Activated CD4-positive, alpha-beta T cell treated with anti-CD3 and anti-CD28 coated beads, Interleukin-2, amount 10 ng/mL, durations not matched to agents 7 days and 5 days (primary cell): ENCODE data around the gene CNTNAP2. TPM values are rescaled to one million over a fixed set of nuclear protein-coding genes. Genes with fewer than 3 reads are reported as not detected.
"Not testable (repeated sequence)": the region's sequence is repeated elsewhere in the genome, so short reads cannot be mapped to it uniquely, and the experiment has no call there.

Experiments used
- CTCF ChIA-PET: fragments of 350-600 bp; sonication (Branson Sonifier 250); formaldehyde crosslinking; loops from one replicate; lab custom pipeline; 2021; ENCODE audit warnings: antibody characterized with exemption; lab: Charles Lee
- POLR2A ChIA-PET: fragments of 350-600 bp; sonication (Branson Sonifier 250); formaldehyde crosslinking; loops from one replicate; lab custom pipeline; 2021; ENCODE audit warnings: antibody characterized with exemption; lab: Charles Lee
- DNase-seq: peaks from one replicate; pipeline ENCODE4 v3.0.0-alpha.2; 2020
- H3K27ac Mint-ChIP-seq: one replicate; pipeline ENCODE4 v1.8.0; 2021; ENCODE audit warnings: mild to moderate bottlenecking, moderate library complexity, mixed read lengths
- H3K27me3 Mint-ChIP-seq: one replicate; pipeline ENCODE4 v1.8.0; 2021; ENCODE audit warnings: mixed read lengths
- H3K36me3 Mint-ChIP-seq: one replicate; pipeline ENCODE4 v1.8.0; 2021; ENCODE audit warnings: low read depth, mixed read lengths
- H3K4me1 Mint-ChIP-seq: one replicate; pipeline ENCODE4 v1.8.0; 2021; ENCODE audit warnings: mixed read lengths
- H3K4me3 Mint-ChIP-seq: one replicate; pipeline ENCODE4 v1.8.0; 2021; ENCODE audit warnings: mild to moderate bottlenecking, moderate library complexity, mixed read lengths
- H3K9me3 Mint-ChIP-seq: one replicate; pipeline ENCODE4 v1.8.0; 2021; ENCODE audit warnings: mixed read lengths
- total RNA-seq, 2 experiments: library from RNA; stranded (reverse); gene quantifications; one replicate each; pipeline ENCODE4 v1.2.3, GENCODE V29; 2021

CNTNAP2 gene
- total RNA-seq, 2 experiments from 2014 or later: not detected

DNA sequence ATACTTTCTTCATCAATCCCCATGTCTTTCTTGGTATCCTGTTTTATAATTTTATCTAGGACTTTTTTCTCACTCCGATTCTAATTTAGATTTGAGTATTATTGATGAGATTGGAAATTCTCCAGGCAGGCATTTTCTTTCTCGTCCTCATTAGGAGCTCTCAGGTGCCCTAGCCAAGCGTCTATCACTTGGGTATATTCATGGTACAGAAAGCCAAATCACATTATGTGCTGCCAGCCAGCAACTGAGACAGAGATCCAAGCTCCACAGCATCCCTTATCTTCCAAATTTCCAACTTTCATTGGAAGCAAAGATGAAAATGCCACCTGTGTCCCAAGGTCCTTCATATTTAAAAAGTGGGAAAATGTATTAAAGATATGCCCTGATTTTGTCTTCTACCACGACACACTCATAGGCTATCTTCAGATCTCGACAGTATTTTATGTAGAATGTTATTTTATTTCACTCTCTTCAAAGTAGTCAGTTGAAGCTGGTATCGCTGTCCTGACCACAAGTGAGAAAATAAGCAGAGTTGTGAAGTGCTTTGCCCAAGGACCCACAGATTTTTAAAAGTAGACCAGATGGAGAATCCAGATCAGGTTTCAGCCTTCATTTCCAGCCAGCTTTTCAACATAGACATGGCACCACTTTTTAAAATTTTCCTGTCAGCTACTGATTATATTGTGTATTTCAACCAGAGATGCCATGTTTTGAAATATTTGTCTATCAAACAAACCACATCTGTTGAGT is 773.4 kb downstream of the CNTNAP2 start:
- no peak overlapping the region for H3K4me3 Mint-ChIP-seq
- DNase-seq: no peak
- POLR2A ChIA-PET: no interaction called here

DNA sequence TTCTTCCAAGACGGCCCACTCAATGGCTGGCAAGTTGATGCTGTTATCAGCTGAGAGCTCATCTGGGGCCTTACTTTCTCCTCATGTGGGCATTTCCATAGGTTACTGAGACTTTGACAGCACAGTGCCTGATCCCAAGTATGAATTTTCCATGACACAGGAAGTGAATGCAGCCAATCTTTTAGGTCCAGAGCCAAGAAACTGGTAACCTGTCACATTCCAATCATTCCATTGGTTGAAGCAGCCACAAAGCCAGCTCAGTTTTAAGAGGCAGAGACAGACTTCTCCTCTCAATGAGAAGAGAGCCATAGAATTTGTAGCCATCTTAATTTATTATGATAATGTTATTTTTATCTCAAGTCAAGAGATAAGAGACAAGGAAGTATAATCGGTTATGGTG is 775.5 kb downstream of the CNTNAP2 start:
- ChIA-PET POLR2A (no interaction called here), CTCF (interaction anchor here (0.6 kb wide), 1 partner anchor 21 kb away, joined by 3 read pairs; no protein-coding TSS in a partner anchor)
- no peak overlapping the region for H3K27ac Mint-ChIP-seq
- H3K4me1 Mint-ChIP-seq: no peaks in the 10 kb centered on the region
- no peaks in the 10 kb centered on the region for H3K9me3 Mint-ChIP-seq
- no peak overlapping the region for H3K4me3 Mint-ChIP-seq
- DNase-seq: no peak
- no peaks in the 10 kb centered on the region for H3K27me3 Mint-ChIP-seq
- no peaks in the 10 kb centered on the region for H3K36me3 Mint-ChIP-seq

More for the DNA sequence above, 773.4 kb downstream of the CNTNAP2 start:
- H3K27me3 Mint-ChIP-seq: no peaks in the 10 kb centered on the region
- no peak overlapping the region for H3K27ac Mint-ChIP-seq
- CTCF ChIA-PET: no interaction called here
- no peaks in the 10 kb centered on the region for H3K4me1 Mint-ChIP-seq
- H3K9me3 Mint-ChIP-seq: no peaks in the 10 kb centered on the region
- H3K36me3 Mint-ChIP-seq: no peaks in the 10 kb centered on the region

DNA sequence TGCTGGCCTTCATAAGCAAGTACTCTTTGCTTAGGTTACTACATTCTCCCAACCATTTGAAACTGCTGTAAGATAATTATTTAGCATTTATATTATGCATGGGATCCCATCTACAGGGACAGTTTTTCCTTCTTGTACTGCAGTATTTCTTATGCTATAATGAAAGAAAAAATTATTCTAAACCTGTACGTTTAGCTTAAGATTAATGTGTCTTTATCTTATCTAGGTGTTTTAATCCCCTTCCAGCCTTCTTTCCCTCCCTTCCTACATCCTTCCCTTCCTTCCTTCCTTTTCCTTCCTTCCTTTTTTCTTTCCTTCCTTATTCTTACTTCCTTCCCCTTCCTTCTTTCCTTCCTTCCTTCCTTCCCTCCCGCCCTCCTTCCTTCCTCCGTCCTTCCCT is 778.3 kb downstream of the CNTNAP2 start:
- Mint-ChIP-seq H3K27me3 (no peaks in the 10 kb centered on the region), H3K4me1 (no peaks in the 10 kb centered on the region), H3K9me3 (no peaks in the 10 kb centered on the region), H3K27ac (no peak overlapping the region), H3K4me3 (no peak overlapping the region), H3K36me3 (no peaks in the 10 kb centered on the region)
- ChIA-PET POLR2A (no interaction called here), CTCF (no interaction called here)
- DNase-seq: no peak

DNA sequence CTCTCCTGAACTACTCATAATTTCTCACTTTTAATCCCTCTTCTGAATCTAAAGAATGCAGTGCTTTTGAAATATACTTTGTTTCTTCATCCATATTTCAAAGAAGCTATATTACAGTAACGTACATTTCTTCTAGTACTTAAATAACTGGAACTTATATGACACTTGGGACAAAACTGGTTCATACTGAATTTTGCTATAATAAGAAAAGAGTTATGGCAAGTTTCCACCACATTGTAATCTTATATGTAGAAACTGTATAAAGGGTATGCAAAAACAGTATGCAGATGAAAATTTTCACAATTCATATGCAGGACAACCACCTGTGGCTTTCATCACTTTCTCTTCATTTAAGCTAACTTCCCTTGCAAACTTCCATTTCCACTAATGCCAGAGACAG is 785.7 kb downstream of the CNTNAP2 start:
- POLR2A ChIA-PET: no interaction called here
- no peak overlapping the region for H3K27ac Mint-ChIP-seq
- peaks cover 3% of the 10 kb centered on the region for H3K9me3 Mint-ChIP-seq
- DNase-seq: no peak
- H3K4me3 Mint-ChIP-seq: no peak overlapping the region
- H3K4me1 Mint-ChIP-seq: no peaks in the 10 kb centered on the region
- H3K27me3 Mint-ChIP-seq: no peaks in the 10 kb centered on the region
- CTCF ChIA-PET: interaction anchor here (0.6 kb wide), 1 partner anchor 860 kb away, joined by 4 read pairs; no protein-coding TSS in a partner anchor
- no peaks in the 10 kb centered on the region for H3K36me3 Mint-ChIP-seq

DNA sequence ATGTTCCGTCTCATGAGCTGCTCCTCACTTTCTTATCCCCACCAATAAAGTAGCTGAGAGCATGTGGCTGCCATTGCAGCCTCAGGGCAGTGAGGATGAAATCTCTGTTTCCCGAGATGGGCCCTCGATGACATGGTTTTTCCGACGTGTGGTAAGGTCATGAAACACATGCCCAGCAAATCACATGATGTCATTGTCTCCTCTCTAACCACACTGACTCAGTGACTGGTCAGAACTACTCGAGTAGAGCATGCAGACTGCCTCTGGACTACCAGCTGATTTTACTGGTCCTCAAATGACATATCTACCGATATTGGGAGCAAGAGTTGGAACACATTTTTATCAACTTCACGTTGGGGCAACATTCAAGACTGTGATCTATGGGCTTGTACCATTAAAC is 786.1 kb downstream of the CNTNAP2 start:
- H3K9me3 Mint-ChIP-seq: peaks cover 3% of the 10 kb centered on the region
- POLR2A ChIA-PET: no interaction called here
- no peak overlapping the region for H3K4me3 Mint-ChIP-seq
- no peak overlapping the region for H3K27ac Mint-ChIP-seq
- CTCF ChIA-PET: interaction anchor here (0.6 kb wide), 1 partner anchor 859 kb away, joined by 4 read pairs; no protein-coding TSS in a partner anchor
- H3K4me1 Mint-ChIP-seq: no peaks in the 10 kb centered on the region
- no peaks in the 10 kb centered on the region for H3K27me3 Mint-ChIP-seq
- H3K36me3 Mint-ChIP-seq: no peaks in the 10 kb centered on the region
- no peak for DNase-seq

DNA sequence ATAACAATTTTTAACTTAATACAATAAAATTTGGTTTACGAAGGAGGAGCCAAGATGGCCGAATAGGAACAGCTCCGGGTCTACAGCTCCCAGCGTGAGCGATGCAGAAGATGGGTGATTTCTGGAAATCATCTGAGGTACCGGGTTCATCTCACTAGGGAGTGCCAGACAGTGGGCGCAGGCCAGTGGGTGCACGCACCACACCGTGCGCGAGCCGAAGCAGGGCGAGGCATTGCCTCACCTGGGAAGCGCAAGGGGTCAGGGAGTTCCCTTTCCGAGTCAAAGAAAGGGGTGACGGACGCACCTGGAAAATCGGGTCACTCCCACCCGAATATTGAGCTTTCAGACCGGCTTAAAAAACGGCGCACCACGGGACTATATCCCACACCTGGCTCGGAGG is 789.1 kb downstream of the CNTNAP2 start:
- H3K27me3 Mint-ChIP-seq, H3K4me3 Mint-ChIP-seq, H3K27ac Mint-ChIP-seq, H3K4me1 Mint-ChIP-seq, CTCF ChIA-PET, POLR2A ChIA-PET, H3K9me3 Mint-ChIP-seq, H3K36me3 Mint-ChIP-seq, DNase-seq: not testable (repeated sequence)

DNA sequence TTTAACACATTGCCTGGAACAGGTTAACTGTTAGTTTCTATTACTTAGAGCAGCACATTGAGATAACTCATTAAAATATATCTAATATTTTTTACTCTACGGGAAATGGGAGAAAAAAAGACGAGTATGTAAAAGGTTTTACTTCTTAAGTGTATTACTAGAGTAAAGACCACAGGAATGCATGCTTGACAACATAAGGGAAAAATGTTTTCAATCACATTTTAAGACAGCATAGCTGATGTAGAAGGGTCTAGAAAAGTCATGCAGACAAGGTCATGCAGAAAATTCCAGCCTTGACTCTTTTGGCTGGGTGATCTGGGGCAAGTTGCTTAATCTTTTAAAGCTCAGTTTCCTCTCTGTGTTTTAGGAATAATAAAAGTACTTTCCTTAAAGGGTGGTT is 806.2 kb downstream of the CNTNAP2 start:
- no peak overlapping the region for H3K27ac Mint-ChIP-seq

DNA sequence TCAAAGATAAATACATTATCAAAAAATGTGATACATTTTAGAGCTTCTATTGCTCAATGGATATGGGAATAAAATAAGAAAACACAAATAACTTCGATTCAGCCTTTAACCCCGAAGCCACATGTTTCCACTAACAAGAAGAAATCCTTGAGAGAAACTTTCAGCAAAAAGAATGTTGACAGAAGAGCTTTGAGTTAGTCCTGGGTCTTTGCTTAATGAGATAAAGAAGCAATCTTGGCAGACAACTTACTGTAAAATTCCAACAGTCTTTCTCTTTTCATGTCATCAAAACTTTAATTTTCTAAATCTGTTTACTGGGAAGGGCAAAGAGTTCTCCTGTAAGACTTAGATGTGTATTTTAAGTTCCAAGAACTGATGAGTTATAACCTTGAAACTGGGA is 810.2 kb downstream of the CNTNAP2 start:
- H3K4me1 Mint-ChIP-seq: no peaks in the 10 kb centered on the region
- DNase-seq: no peak
- no peaks in the 10 kb centered on the region for H3K9me3 Mint-ChIP-seq
- no peaks in the 10 kb centered on the region for H3K36me3 Mint-ChIP-seq
- H3K4me3 Mint-ChIP-seq: no peak overlapping the region
- no peak overlapping the region for H3K27ac Mint-ChIP-seq
- no peaks in the 10 kb centered on the region for H3K27me3 Mint-ChIP-seq
- ChIA-PET POLR2A (no interaction called here), CTCF (no interaction called here)

More for the DNA sequence above, 806.2 kb downstream of the CNTNAP2 start:
- Mint-ChIP-seq H3K27me3 (no peaks in the 10 kb centered on the region), H3K9me3 (peaks cover 12% of the 10 kb centered on the region), H3K4me3 (no peak overlapping the region), H3K36me3 (no peaks in the 10 kb centered on the region), H3K4me1 (no peaks in the 10 kb centered on the region)
- ChIA-PET POLR2A (no interaction called here), CTCF (no interaction called here)
- DNase-seq: no peak

DNA sequence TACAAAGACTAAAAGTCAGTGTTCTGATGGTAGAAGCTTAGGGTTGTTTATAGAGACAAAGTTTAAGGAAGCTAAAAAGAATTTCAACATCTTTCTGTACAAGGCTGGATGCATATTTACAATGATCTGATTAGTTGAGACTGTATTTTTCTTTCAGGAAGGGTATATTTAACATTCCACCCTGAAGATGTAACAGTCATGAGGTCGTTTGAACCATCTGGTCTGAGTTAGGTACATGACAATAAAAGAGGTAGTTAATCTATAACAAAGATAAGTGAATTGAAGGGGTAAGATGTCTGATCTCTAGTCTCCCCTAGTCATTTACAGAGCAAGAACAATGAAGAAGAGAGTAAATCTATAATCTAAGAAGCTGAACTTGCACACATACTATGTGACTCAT is 821.2 kb downstream of the CNTNAP2 start:
- Mint-ChIP-seq H3K36me3 (no peaks in the 10 kb centered on the region), H3K9me3 (no peaks in the 10 kb centered on the region), H3K4me3 (no peak overlapping the region), H3K4me1 (no peaks in the 10 kb centered on the region), H3K27ac (no peak overlapping the region), H3K27me3 (no peaks in the 10 kb centered on the region)
- no peak for DNase-seq
- ChIA-PET CTCF (no interaction called here), POLR2A (no interaction called here)

DNA sequence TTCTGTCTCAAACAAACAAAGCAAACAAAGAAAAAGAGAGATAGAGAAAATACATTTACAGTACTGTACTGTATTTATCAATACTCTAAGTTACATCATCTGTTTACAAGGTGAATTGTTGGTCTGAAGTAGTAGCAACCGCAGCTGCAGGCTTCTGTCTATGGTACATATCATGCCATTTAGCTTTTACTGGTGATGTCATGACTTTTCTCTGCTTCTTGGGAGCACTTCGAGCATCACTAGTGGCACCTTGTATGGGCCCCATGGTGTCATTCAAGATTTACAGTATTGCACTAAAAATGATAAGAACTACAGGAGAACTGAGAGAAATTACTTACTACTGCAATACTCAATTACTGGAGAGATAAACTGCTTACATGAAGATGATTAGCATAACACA is 826.9 kb downstream of the CNTNAP2 start:
- no peak overlapping the region for H3K27ac Mint-ChIP-seq
- no peak for DNase-seq
- no peaks in the 10 kb centered on the region for H3K27me3 Mint-ChIP-seq
- ChIA-PET POLR2A (no interaction called here), CTCF (no interaction called here)
- H3K9me3 Mint-ChIP-seq: peaks cover 5% of the 10 kb centered on the region
- H3K4me1 Mint-ChIP-seq: no peaks in the 10 kb centered on the region
- no peaks in the 10 kb centered on the region for H3K36me3 Mint-ChIP-seq
- H3K4me3 Mint-ChIP-seq: no peak overlapping the region

DNA sequence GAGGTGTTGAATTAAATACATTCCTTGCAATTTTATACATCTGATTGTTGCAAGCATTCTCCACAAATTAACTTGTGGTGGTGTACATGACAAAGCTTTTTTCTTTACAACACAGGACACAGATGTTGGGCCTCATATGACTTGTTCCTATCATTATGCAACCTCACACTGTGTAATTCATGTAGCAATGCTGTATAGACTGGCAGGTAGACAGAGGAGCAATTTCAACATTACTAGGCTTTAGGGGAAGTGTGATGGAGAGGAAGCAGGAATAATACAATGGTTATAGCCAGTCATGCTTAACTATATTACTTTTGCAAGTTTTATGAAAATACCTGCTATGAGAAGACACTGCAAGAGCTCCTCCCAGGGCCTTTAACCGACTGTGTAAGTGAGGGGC is 832.1 kb downstream of the CNTNAP2 start:
- Mint-ChIP-seq H3K4me3 (no peak overlapping the region), H3K27me3 (no peaks in the 10 kb centered on the region), H3K36me3 (no peaks in the 10 kb centered on the region), H3K4me1 (no peaks in the 10 kb centered on the region), H3K27ac (no peak overlapping the region), H3K9me3 (peaks cover 6% of the 10 kb centered on the region)
- CTCF ChIA-PET: no interaction called here
- no peak for DNase-seq
- POLR2A ChIA-PET: no interaction called here

DNA sequence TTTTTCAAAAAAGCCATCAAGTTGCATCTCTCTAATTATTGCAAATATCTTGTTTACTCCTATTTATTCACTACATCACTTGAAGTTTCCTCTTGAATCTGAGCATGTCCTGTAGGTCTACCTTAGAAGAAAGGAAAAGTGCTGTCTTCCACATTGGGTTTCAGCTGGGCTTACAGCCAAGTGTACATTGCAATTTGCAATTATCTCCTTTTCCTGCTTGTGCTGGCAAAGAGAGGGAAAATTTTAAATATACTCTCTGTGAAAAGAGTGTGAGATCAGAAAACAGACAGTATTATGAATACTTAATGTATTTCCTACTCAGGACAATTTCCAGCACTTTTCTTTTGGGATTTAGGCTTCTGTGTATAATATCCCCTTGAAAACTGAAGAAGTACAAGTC is 839.7 kb downstream of the CNTNAP2 start:
- Mint-ChIP-seq H3K36me3 (no peaks in the 10 kb centered on the region), H3K4me1 (no peaks in the 10 kb centered on the region), H3K4me3 (no peak overlapping the region), H3K9me3 (peaks cover 3% of the 10 kb centered on the region), H3K27ac (no peak overlapping the region), H3K27me3 (no peaks in the 10 kb centered on the region)
- DNase-seq: no peak
- POLR2A ChIA-PET: no interaction called here
- CTCF ChIA-PET: no interaction called here

DNA sequence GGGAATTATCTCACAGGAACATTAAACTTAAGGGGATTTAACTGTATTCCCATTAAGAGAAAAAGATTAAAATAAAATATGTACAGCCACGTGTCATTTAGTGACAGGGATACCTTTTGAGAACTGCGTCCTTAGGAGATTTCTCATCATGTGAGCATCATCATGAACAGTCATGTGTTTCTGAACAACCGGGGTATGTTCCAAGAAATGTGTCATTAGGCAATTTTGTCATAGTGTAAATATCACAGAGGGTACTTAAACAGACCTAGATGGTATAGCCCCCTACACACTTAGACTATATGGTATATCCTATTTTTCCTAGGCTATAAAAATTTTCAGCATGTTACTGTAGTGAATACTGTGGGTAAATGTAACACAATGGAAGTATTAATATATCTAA is 840.3 kb downstream of the CNTNAP2 start:
- Mint-ChIP-seq H3K27me3 (no peaks in the 10 kb centered on the region), H3K27ac (no peak overlapping the region), H3K36me3 (no peaks in the 10 kb centered on the region), H3K4me1 (no peaks in the 10 kb centered on the region), H3K9me3 (peaks cover 5% of the 10 kb centered on the region), H3K4me3 (no peak overlapping the region)
- CTCF ChIA-PET: interaction anchor here (0.5 kb wide), 1 partner anchor 1454 kb away, joined by 3 read pairs; no protein-coding TSS in a partner anchor
- POLR2A ChIA-PET: no interaction called here
- DNase-seq: no peak
